SK-N-SH (cell line): ENCODE results near the gene CLCN1. TPM values are rescaled to one million over a fixed set of nuclear protein-coding genes. Genes with fewer than 3 reads are reported as not detected.

Experiments used
- CTCF ChIA-PET: fragments of 300-600, 350-600 bp; formaldehyde crosslinking; extraction: SDS; loops from one replicate; lab custom pipeline; 2021; lab: Yijun Ruan, JAX
- POLR2A ChIA-PET: fragments of 350-600 bp; sonication (Branson Sonifier 250); formaldehyde crosslinking; extraction: SDS; loops from one replicate; lab custom pipeline; 2020; ENCODE audit warnings: antibody characterized with exemption, inconsistent platforms; lab: Yijun Ruan, JAX
- DNase-seq: peaks from one replicate; pipeline ENCODE4 v3.0.0; 2012
- H2AFZ ChIP-seq: fragments of 200-600 bp; sonication (generic); 2 replicates; pipeline ENCODE4 v1.8.1; 2016; ENCODE audit warnings: antibody characterized with exemption, mild to moderate bottlenecking, low read depth
- H3F3A ChIP-seq: fragments of 200-600 bp; sonication (generic); replicated peaks from 2 replicates; pipeline ENCODE3; 2016; ENCODE audit warnings: antibody characterized with exemption, mild to moderate bottlenecking; ENCODE audit not compliant: insufficient read depth
- H3K27ac ChIP-seq, 2 experiments: fragments of 200-500 bp in 1 of 2; fragments of 200-600 bp in 1 of 2; sonication (Bioruptor generic) in 1 of 2; sonication (generic), shearing (Covaris generic) in 1 of 2; 2 replicates each; pipeline versions ENCODE4 v1.5.1 to v1.6.1; 2014 to 2016; ENCODE audit warnings: low read depth in 2 of 2, inconsistent platforms in 1 of 2, low read length in 1 of 2, mild to moderate bottlenecking in 1 of 2, mixed read lengths in 1 of 2
- H3K27me3 ChIP-seq: fragments of 200-600 bp; sonication (generic), shearing (Covaris generic); 2 replicates; pipeline ENCODE4 v1.6.1; 2016; ENCODE audit warnings: mixed run types; ENCODE audit not compliant: insufficient read depth
- H3K36me3 ChIP-seq, 2 experiments: fragments of 200-500 bp in 1 of 2; fragments of 200-600 bp in 1 of 2; sonication (Bioruptor generic) in 1 of 2; sonication (generic) in 1 of 2; replicated peaks in 1 of 2; 2 replicates each; pipeline versions ENCODE3 to v1.5.1; 2014 to 2016; ENCODE audit warnings: low read length in 1 of 2, mild to moderate bottlenecking in 1 of 2; ENCODE audit not compliant: insufficient read depth in 2 of 2, control insufficient read depth in 1 of 2
- H3K4me1 ChIP-seq, 2 experiments: fragments of 200-500 bp in 1 of 2; fragments of 200-600 bp in 1 of 2; sonication (Bioruptor generic) in 1 of 2; sonication (generic), shearing (Covaris generic) in 1 of 2; 2 replicates each; pipeline versions ENCODE4 v1.5.1 to v1.6.1; 2014 to 2016; ENCODE audit warnings: low read depth in 1 of 2, low read length in 1 of 2, mixed run types in 1 of 2; ENCODE audit not compliant: insufficient read depth in 2 of 2, control insufficient read depth in 1 of 2
- H3K4me2 ChIP-seq: fragments of 200-600 bp; sonication (generic), shearing (Covaris generic); 2 replicates; pipeline ENCODE4 v1.6.1; 2017; ENCODE audit warnings: mixed run types
- H3K4me3 ChIP-seq, 2 experiments: fragments of 200-500 bp in 1 of 2; fragments of 200-600 bp in 1 of 2; sonication (Bioruptor generic) in 1 of 2; sonication (generic), shearing (Covaris generic) in 1 of 2; 2 replicates each; pipeline versions ENCODE4 v1.5.1 to v1.8.1; 2014 to 2016; ENCODE audit warnings: low read depth in 2 of 2, inconsistent platforms in 1 of 2, low read length in 1 of 2, mild to moderate bottlenecking in 1 of 2, mixed read lengths in 1 of 2, moderate library complexity in 1 of 2
- H3K79me2 ChIP-seq: fragments of 200-600 bp; sonication (generic); 2 replicates; pipeline ENCODE4 v1.8.1; 2017; ENCODE audit warnings: mild to moderate bottlenecking; ENCODE audit not compliant: insufficient read depth
- H3K9ac ChIP-seq: fragments of 200-600 bp; sonication (generic); 2 replicates; pipeline ENCODE4 v1.6.1; 2017; ENCODE audit warnings: mixed run types
- H3K9me2 ChIP-seq: fragments of 200-600 bp; sonication (generic); 2 replicates; pipeline ENCODE4 v1.6.1; 2017; ENCODE audit warnings: mixed run types
- H3K9me3 ChIP-seq: fragments of 200-600 bp; sonication (generic); 2 replicates; pipeline ENCODE4 v1.6.1; 2017; ENCODE audit warnings: mixed run types, mild to moderate bottlenecking, moderate library complexity
- H4K20me1 ChIP-seq: fragments of 200-600 bp; sonication (generic); 2 replicates; pipeline ENCODE4 v1.6.1; 2017; ENCODE audit warnings: mild to moderate bottlenecking, mixed run types; ENCODE audit not compliant: insufficient read depth
- ELF1 ChIP-seq: IDR thresholded peaks from 2 replicates; pipeline ENCODE4 v1.4.0; 2012
- FOXM1 ChIP-seq: IDR thresholded peaks from 2 replicates; pipeline ENCODE4 v1.4.0; 2012; ENCODE audit warnings: low read depth, mild to moderate bottlenecking
- GABPA ChIP-seq: IDR thresholded peaks from 2 replicates; pipeline ENCODE4 v1.4.0; 2012; ENCODE audit warnings: low read depth, mild to moderate bottlenecking
- JUND ChIP-seq: IDR thresholded peaks from 2 replicates; pipeline ENCODE4 v1.4.0; 2012
- MEF2A ChIP-seq: IDR thresholded peaks from 2 replicates; pipeline ENCODE4 v1.4.0; 2012; ENCODE audit warnings: low read depth, borderline replicate concordance
- NFIC ChIP-seq: IDR thresholded peaks from 2 replicates; pipeline ENCODE4 v1.4.0; 2012; ENCODE audit warnings: borderline replicate concordance
- PBX3 ChIP-seq: IDR thresholded peaks from 2 replicates; pipeline ENCODE4; 2012
- POLR2AphosphoS5 ChIP-seq: IDR thresholded peaks from 2 replicates; pipeline ENCODE4 v1.6.1; 2012; ENCODE audit warnings: low read depth, low read length
- RAD21 ChIP-seq: IDR thresholded peaks from 2 replicates; pipeline ENCODE4 v1.6.1; 2012; ENCODE audit warnings: mild to moderate bottlenecking, low read length
- RXRA ChIP-seq: IDR thresholded peaks from 2 replicates; pipeline ENCODE4 v1.4.0; 2012; ENCODE audit warnings: low read depth, mild to moderate bottlenecking, borderline replicate concordance
- SMC3 ChIP-seq: IDR thresholded peaks from 2 replicates; pipeline ENCODE4 v1.6.1; 2012; ENCODE audit warnings: low read depth, low read length, improper control_type of control experiment
- TAF1 ChIP-seq: IDR thresholded peaks from 2 replicates; pipeline ENCODE4 v1.6.1; 2012; ENCODE audit warnings: low read depth, mild to moderate bottlenecking, low read length, moderate library complexity, borderline replicate concordance
- TEAD4 ChIP-seq: IDR thresholded peaks from 2 replicates; pipeline ENCODE4 v1.4.0; 2012; ENCODE audit warnings: mild to moderate bottlenecking, borderline replicate concordance; ENCODE audit not compliant: insufficient read depth
- USF2 ChIP-seq: fragments of 150-350 bp; IDR thresholded peaks from 2 replicates; pipeline ENCODE4 v1.6.1; 2017; ENCODE audit warnings: antibody characterized with exemption, low read length, low read depth, borderline replicate concordance
- WGBS: methylation state at CpG from one replicate; pipeline ENCODE4 v1.1.6; 2017; ENCODE audit warnings: low lambda C conversion rate; 5-methylcytosine and 5-hydroxymethylcytosine counted together
- polyA plus RNA-seq, 3 experiments: library from polyadenylated mRNA; depleted of rRNA; stranded (reverse); fragments of >200 nt; gene quantifications; 2 replicates each; pipeline ENCODE4 v1.2.3, GENCODE V29; 2012

Gene CLCN1
- 0.10 and 0.12 TPM in 2 replicates for polyA plus RNA-seq (2012; rRNA removed)
- polyA plus RNA-seq (2012; cell fraction: cytosol; rRNA removed): 0.06 and 0.12 TPM in 2 replicates
- 0.07 and 0.08 TPM in 2 replicates for polyA plus RNA-seq (2012; cell fraction: nucleus; rRNA removed)

- no peaks in the 10 kb centered on the region for H3K9me2 ChIP-seq
- H3K36me3 ChIP-seq: no peaks in the 10 kb centered on the region
- H3K4me3 ChIP-seq: no peak within 1 kb of the TSS
- no peak for DNase-seq
- ChIA-PET POLR2A (no interaction called here), CTCF (interaction anchor here (0.7 to 2.0 kb wide), 4 partner anchors 16 to 75 kb away, joined by 3 to 9 read pairs (median 6); no protein-coding TSS in a partner anchor)
- TF ChIP-seq USF2 (no peak), ELF1 (no peak), FOXM1 (no peak), PBX3 (no peak), RAD21 (no peak), RXRA (no peak), TEAD4 (no peak), MEF2A (no peak), NFIC (no peak), POLR2AphosphoS5 (no peak), JUND (no peak), SMC3 (no peak), GABPA (no peak), TAF1 (no peak)
- no peak within 1 kb of the TSS for H2AFZ ChIP-seq
- 84% methylated on average over 5 of the region's 5 CpGs for WGBS
- H3K27ac ChIP-seq: no peak within 1 kb of the TSS
- H3K79me2 ChIP-seq: no peaks in the 10 kb centered on the region
- no peaks in the 10 kb centered on the region for H3K27me3 ChIP-seq
- H3F3A ChIP-seq: no peaks in the 10 kb centered on the region
- H3K4me1 ChIP-seq: peaks cover 0 to 2% of the 10 kb centered on the region in 2 experiments; a peak in 1 of 4 replicates
- no peak within 1 kb of the TSS for H3K9ac ChIP-seq
- no peak within 1 kb of the TSS for H3K4me2 ChIP-seq
- H3K9me3 ChIP-seq: no peaks in the 10 kb centered on the region
- no peaks in the 10 kb centered on the region for H4K20me1 ChIP-seq
Measured at GRCh38 chr7:143315776-143316175, at the start of gene CLCN1. CLCN1 (plus strand) TSS chr7:143316111; CDS start chr7:143316213, 102 bp downstream.

GRCh38 chr7:143269251-143269650, 46.7 kb upstream of the CLCN1 start:
- no peak for TF ChIP-seq POLR2AphosphoS5
- no peak for DNase-seq
- no peaks in the 10 kb centered on the region for H4K20me1 ChIP-seq
- H3K9me3 ChIP-seq: no peaks in the 10 kb centered on the region
- peaks cover 38 to 45% of the 10 kb centered on the region in 2 experiments for H3K36me3 ChIP-seq
- no peak overlapping the region for H3K4me3 ChIP-seq
- H3K27me3 ChIP-seq: no peaks in the 10 kb centered on the region
- peaks cover 15% of the 10 kb centered on the region; the same call in 1 of the 2 replicates for H3K79me2 ChIP-seq
- H3F3A ChIP-seq: no peaks in the 10 kb centered on the region
- WGBS: 92% methylated on average over 5 of the region's 5 CpGs
- no peak overlapping the region for H3K9ac ChIP-seq
- ChIA-PET POLR2A (no interaction called here), CTCF (interaction anchor here (0.8 to 1.9 kb wide), 2 partner anchors 14 to 29 kb away, joined by 4 read pairs; no protein-coding TSS in a partner anchor)
- no peak overlapping the region for H3K4me2 ChIP-seq
- no peak overlapping the region for H3K27ac ChIP-seq
- no peaks in the 10 kb centered on the region for H3K9me2 ChIP-seq
- H2AFZ ChIP-seq: no peak overlapping the region
- H3K4me1 ChIP-seq: peaks cover 4 to 9% of the 10 kb centered on the region in 2 experiments; a peak in 2 of 4 replicates
